Activated CD4-positive, alpha-beta T cell treated with anti-CD3 and anti-CD28 coated beads, Interleukin-10, Interleukin-2, amounts not matched to agents 100 ng/mL and 50 ng/mL, durations not matched to agents 16 hours and 8 hours (primary cell): ENCODE results near the gene CIP2A.
"Not testable (repeated sequence)": the region's sequence is repeated elsewhere in the genome, so short reads cannot be mapped to it uniquely, and the experiment has no call there.

Experiments used
- DNase-seq: peaks from one replicate; pipeline ENCODE4 v3.0.0-alpha.2; 2020

The CIP2A gene

DNA sequence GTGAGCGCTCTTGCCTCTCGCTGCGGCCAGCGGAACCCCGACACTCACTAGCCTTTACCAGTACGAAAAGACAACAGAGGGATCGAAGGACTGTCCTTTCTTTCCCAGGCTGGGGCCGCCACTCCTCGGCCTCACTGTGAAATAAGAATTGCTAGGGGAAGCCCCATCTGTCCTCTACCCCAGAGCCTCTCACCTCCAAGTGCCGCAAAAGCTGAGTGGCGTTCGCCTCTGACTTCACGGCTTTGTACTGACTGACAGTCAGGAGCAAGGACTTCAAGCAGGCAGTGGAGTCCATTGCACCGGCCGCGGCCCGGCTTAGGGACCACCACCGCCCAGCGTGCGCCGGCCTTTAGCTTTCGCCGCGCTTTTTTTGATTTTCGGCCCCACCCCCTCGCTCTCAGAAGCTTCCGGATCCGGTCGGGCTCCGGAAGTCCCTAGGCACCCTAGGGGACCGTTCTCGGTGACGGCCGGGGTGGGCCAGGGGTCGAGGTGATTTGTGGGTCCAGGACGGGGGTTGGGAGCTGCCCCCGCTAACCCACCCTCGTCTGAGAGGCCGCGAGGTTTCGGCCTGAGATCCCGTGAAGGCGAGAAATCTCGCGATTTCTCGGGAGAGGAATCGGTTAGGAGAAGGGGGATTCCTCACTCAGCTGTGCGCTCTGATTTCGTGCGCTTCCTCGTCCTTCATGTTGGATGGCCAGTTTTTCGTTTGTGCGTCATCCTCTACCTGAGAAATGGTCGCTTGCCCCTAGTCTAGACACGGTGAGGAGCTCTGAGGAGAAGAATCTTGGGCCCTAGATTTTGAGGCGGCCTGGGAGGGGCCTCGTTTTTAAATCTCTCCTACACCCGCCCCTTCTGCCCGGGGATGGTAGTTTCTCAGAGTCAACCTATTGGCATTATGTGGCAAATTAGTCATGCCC lies at the start of gene CIP2A, which contains the start of gene DZIP3:
TSS of gene CIP2A (minus strand) at position 358 of the 917 bp plus-strand sequence. CDS start at position 295, 63 bp downstream.
TSS of gene DZIP3 (plus strand) at position 642 of the 917 bp plus-strand sequence. CDS start 15,685 bp downstream, outside the sequence.
- peak; percentile 94 for DNase-seq

- no peak for DNase-seq
Measured at GRCh38 chr3:108629974-108630373, 40.7 kb upstream of the CIP2A start.

DNA sequence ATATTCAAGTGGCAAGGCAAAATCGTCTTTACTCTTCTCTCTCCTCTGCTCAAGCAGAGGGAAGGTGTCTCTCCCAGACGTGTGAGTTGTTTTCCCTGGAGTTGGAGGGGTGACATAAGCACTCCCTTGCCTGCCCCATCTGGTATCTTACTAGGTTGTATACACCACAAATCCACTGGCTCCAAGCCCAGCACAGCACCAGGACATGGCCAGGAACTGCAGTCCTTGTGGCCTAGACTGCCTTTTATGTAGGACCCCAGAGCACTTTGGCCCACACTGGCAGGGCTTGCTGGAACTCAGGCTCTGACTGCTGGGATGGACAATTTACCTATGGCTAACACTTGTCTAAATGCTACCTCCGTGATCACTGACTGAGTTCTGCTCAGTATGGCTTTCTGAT lies 34.3 kb upstream of the CIP2A start:
- DNase-seq, result no peak

DNA sequence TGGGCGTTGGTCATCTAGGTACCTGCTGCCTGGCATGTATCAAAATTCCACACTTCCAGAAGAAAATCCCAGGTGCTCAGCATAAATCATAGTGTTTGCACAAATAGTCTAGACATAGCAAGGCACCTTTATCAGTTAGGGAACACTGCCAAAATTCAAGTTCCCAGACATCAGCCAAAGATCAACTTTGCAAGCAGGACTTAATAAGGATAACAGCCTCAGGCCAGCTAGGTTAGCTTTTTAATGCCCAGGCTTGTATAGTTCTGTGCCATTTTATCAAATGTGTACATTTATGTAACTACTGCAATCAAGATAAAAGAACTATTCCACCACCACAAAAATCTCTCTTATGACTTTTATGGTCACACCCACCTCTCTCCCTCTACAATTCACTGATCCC lies 31.0 kb upstream of the CIP2A start:
- no peak for DNase-seq

DNA sequence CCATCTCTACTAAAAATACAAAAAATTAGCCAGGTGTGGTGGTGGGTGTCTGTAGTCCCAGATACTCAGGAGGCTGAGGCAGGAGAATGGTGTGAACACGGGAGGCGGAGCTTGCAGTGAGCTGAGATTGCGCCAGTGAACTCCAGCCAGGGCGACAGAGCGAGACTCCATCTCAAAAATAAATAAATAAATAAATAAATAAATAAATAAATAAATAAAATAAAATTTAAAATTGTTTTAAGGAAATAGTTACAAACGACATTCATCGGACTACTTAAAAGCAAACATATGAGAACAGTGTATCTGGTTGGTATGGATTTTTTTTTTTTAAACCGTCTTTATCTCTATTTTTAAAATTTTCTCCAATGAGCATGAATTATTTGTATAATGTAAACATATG lies 26.9 kb upstream of the CIP2A start:
- DNase-seq, result not testable (repeated sequence)

DNA sequence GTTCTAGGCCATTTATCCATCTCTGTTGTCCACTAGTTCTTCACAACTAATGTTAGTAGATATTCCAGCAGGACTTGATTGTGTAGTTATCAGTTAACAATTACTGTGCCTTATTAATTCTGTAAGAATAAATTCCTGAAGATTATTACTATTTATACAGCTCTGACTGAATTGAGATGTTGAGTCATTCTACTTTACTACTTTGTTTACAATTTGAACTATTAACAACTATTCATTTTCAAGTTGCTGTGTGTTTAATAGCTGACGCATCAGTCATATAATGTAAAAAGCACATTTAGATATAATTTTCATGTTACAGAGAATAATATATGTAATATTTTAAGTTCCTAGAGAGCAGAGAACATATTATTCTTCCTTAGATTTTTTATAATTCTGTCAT lies 21.4 kb upstream of the CIP2A start:
- no peak for DNase-seq

DNA sequence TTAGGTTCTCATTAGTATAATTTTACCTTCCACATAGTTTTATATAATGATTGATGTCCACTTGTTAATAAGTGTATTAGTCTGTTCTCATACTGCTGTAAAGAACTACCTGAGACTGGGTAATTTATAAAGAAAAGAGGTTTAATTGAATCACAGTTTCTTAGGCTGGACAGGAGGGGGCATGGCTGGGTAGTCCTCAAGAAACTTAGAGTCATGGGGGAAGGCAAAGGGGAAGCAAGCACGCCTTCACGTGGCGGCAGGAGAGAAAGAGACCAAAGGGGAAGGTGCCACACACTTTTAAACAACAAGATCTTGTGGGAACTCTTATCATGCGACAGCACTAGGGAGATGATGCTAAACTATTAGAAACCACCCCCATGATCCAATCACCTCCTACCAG lies 19.5 kb upstream of the CIP2A start:
- DNase-seq, result no peak

GRCh38 chr3:108605491-108605890 lies 16.3 kb upstream of the CIP2A start:
- no peak for DNase-seq

GRCh38 chr3:108605028-108605427 lies 15.8 kb upstream of the CIP2A start:
- DNase-seq, result no peak

GRCh38 chr3:108603691-108604090 lies 14.5 kb upstream of the CIP2A start:
- peak; percentile 19 for DNase-seq

- no peak for DNase-seq
Measured at GRCh38 chr3:108602935-108603294, 13.7 kb upstream of the CIP2A start.

- peak; percentile 17 for DNase-seq
Measured at GRCh38 chr3:108602249-108602934, 13.2 kb upstream of the CIP2A start.

DNA sequence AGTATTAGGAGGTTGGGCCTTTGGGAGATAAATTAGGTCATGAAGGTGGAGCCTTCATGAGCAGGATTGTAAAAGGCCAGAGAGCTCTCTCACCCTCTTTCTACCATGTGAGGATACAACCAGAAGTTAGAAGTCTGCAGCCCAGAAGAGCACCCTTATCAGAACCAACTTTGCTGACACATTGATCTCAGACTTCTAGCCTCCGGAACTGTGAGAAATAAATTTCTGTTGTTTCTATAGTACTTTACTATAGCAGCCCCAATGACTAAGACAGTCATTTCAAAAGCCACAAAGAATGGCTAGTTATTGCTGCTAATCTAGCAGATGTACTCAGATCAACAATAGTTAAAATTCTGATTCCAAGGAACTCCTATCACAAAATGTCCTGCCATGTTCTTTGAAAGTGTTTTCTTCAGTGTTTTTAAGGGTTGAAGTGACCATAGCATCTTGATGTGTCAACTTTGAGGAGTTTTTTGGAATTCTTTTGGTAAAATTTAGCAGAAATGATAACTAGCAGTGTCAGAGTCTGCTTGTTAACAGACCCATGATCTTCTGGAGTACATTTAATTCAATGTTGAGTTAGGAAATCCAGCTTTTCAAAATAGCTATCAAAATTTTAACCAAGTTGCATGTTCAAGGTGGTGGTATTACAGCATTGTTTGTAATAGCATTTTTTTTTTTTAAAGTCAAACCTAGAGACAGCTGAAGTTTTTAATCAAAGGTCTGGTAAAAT lies 10.6 kb upstream of the CIP2A start:
- DNase-seq, result peak; percentile 73

DNA sequence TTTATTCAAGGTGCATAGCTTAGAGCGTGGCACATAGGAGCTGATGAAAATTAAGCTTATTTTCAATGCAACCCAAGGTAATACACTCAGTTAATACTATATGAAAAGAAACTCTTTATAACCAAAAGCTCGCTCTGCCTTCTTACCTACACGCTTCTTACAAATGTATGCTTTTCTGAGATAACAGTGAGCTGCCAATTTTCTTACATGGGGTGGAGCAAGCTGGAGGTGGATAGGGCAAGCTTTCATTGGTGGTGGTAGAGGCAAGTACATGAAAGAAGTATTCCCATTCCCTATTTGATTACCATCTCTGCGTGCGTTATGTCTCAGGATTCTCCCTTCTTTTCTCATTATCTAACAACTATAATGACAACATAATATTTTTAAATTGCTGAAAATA lies 9.1 kb upstream of the CIP2A start:
- no peak for DNase-seq

- DNase-seq, result no peak
Measured at GRCh38 chr3:108595321-108595720, 6.1 kb upstream of the CIP2A start.

GRCh38 chr3:108590460-108590859 lies 1.2 kb upstream of the CIP2A start:
- no peak for DNase-seq

DNA sequence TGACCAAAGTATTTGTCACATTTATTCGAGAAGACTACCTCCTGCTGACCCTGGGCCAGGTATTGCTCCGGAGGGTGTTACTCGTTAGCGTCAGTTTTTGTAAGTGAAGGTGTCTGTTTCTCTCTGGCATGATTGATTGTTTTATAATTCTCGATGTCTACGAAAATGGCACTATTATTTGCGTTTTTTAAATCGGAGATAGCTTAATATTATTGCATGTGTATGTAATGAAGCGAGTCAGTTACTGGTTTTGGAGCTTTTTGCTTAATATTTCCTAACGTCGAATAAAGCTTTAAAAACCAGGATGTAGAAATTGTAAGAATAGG lies 723 bp upstream of the CIP2A start:
- DNase-seq, result no peak

DNA sequence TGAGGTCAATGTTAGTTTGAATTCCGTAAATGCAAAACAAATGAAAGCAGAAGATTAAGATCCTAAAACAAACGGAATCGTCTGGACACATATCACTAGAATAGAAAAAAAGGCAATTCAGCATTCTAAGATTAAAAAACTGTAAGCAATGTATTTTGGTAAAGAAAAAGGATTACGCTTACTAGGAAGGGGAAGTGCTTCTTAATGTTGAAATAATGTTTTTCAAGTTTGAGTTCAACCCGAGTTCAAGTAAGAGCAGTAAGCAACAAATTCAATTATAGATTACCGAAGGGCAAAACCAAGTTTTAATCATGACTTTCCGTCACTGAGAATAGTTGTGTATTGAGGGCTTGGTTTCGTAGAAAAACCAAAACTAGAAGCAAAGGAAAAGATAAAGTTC lies 637 bp downstream of the CIP2A start:
- no peak for DNase-seq

DNA sequence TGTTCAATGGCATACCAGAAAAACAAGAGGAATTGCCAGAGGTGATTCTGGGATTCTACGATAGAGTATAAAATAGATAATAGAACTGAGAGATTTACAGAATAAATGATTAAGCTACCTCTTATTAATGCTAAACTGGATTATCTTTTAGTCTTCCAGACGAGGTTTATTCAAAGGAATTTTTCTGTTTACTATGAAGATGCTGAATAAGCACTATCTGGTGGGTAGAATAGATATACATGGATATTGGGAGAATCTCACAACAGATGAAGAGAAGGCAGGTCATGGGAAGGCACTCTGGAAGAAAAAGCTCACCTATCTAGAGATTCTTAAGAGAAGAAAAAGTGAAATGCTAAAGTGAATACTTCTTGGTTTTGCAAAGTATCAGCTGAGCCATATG lies 11.2 kb downstream of the CIP2A start:
- DNase-seq, result no peak

DNA sequence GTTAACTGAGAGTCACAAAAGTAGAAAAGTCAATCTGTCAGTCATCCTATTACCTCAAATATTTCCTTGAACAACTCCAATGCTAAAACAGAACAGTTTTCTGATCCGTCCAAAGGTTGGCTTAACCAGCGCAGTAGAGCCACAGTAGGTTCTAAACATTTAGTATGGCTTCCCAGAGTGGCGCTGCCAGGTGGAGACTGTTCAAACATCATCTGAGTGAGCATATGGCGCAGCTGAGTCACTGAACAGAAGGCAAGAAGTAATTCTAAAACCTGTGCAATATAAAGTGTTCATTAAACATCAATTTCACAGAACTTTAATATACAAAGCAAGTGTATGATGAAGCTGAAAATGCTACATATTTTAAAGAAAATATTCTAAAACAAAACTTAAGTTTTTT lies 19.9 kb downstream of the CIP2A start:
- no peak for DNase-seq

GRCh38 chr3:108566599-108566998 lies 22.6 kb downstream of the CIP2A start:
- DNase-seq, result peak; percentile 39

DNA sequence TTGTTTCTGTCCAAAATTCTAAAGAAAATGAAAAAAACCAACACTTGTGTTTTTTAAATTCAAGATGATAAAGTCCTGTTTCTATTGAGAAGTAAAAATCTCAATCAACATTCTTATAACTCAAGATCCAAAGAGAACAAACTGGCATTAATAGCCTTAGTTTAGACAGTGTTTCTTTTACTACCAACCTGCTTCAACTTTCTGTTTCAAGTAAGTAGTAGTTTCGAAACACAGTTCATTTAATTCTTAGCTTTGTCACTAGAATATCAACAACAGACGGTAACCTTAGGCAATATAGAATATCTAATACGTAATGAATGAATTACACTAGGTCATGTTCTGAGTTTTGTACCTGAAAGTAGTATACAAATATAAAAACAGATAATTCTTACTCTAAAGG lies 23.7 kb downstream of the CIP2A start:
- no peak for DNase-seq

- DNase-seq, result no peak
Measured at GRCh38 chr3:108564564-108564963, 24.7 kb downstream of the CIP2A start.

- no peak for DNase-seq
Measured at GRCh38 chr3:108562565-108562964, 26.7 kb downstream of the CIP2A start.
